ENCODE results near the gene CALML6.

The CALML6 gene

DNA sequence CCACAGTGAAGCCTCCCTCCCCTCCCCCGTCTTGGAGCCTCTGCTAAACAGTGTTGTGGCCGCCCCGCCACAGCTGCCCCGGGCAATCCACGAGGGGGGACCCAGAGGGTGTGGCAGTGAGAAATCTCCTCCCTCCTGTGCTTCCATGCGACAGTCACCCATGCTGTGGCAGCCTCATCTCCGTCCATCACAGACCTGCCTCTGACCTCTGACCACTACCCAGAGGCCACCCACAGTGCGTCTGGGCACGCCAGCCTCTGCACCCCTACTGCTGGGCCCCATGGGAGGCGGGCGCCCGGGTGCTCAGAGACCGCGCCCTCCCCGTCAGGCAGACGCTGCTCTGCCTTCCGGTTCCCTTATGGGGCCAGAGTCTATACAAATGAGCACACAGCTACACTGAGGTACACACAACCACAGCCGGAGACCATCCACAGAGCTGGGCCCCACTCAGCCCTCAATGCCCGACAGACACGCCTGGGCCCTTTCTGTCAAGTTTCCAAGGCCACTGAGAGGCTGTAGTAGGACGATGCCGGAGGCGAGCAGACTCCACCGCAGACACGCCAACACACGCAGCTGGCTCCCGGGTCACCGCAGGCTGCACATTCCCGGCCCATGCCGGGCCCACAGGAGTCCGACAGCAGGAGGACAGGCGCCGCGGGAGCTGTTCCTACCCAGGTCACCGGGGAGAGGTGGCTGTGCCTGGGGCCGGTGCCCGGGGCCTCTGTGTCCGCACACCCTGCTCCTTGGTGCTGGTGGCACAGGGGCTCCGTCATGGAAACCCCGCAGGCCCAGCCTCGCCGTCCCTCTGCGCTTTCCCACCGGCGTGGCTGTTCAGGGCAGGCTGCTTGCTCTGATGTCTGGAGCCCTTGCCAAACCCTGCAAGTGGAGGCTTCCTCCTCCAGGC, 27.9 kb downstream of the CALML6 start:
- no peak for DNase-seq (ENCODE audit: low read depth)

DNA sequence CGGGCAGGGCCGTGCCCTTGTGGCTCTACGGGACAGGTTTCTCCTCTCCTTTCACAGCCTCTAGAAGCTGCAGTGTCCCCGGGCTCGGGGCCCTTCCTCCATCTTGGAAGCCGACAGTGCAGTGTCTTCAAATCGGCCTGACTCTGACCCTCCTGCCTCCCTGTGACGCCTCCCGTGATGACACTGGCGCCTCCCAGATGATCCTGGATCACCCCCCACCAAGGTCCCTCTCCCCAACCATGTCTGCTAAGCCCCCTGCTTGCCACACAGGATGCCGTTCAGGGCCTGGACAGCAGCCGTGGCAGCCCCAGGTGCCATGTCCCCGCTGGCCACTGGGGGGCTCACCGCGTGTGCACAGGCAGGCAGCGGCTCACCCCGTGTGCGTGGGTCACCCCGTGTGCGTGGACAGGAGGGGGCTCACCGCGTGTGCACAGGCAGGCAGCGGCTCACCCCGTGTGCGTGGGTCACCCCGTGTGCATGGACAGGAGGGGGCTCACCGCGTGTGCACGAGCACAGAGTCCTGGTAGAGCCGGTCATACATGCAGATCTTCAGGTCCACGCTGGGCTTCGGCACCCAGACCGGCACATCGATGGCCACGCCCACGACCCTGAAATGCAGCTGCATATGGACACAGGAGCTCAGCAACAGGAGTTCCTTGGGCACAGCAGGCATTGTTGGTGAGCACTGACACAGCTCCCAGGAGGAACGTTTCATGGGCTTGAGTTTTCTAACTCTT, 28.9 kb downstream of the CALML6 start:
- DNase-seq (ENCODE audit: low read depth), result no peak

DNA sequence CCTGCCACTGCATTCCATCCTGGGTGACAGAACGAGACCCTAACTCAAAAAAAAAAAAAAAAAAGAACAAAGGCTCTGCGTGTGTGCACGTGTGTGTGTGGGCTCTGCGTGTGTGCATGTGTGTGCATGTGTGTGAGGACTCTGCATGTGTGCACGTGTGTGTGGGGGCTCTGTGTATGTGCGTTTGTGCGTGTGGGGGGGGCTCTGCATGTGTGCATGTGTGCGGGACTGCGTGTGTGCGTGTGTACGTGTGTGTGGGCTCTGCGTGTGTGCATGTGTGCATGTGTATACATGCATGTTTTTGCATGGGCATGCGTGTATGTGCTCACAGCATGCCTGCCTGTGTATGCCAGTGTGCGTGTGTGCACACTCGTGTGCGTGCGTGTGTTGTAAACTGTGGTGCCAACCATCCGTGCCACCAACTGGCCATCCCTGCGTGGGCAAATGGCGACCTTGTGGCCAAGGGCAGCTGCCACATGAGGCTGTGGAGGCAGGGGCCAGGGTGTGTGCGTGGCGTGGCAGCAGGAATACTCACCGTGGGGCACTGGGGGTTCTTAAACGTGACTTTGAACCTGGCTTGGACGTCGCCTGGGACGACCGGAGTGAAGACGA, 30.8 kb downstream of the CALML6 start:
- no peak for DNase-seq (ENCODE audit: low read depth)

DNA sequence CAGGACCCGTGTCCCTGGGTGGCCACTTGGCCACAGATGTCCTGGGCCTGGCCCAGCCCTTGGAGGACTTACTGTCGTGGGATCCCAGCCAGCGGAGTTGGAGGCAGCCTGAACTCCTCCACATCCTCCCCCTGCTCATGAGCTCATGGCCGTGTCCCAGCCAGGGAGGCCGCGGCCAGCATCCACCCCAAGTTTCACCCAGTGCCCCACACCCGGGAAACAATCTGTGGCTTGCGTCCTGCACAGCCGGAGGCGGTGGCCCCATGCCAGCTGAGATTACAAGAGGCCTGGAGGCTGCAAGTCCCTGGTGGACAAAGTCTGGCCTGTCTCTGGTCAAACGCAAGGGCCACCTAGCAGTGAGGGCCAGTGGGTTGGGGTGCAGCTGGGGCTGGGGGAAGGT, 31.5 kb downstream of the CALML6 start:
- DNase-seq (ENCODE audit: low read depth), result no peak

DNA sequence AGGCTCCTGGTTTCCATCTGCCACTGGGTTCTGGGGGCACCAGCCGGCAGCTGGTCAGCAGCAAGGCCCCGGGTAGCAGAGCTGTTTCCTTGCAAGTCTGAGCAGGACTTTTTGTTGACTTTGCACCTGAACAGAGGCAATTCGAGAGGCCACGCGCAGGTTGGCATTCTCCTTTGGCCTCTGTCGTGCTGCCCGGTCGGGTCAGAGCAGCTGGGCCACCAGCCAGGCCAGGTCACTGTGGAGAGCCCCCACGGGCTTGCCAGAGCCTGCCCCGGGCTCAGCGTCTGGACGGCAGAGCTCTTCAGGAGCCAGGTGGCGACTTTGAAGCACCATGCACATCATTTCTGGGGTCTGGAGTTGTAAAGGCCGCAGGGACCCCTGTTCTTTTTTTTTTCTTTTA, 32.4 kb downstream of the CALML6 start:
- no peak for DNase-seq (ENCODE audit: low read depth)

DNA sequence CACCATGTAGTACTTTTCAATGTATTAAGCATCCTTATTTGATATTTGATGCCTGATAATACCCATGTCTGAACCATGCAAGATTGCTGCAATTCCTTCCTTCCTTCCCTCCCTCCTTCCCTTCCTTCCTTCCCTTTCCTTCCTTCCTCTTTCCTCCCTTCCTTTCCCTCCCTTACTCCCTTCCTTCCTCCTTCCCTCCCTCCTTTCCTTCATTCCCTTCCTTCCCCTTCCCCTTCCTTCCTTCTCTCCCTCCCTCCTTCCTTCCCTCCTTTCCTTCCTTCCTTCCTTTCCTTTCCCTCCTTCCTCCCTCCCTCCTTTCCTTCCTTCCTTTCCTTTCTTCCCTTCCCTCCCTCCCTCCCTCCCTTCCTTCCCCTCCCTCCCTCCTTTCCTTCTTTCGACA, 33.7 kb downstream of the CALML6 start:
- no peak for DNase-seq (ENCODE audit: low read depth)

DNA sequence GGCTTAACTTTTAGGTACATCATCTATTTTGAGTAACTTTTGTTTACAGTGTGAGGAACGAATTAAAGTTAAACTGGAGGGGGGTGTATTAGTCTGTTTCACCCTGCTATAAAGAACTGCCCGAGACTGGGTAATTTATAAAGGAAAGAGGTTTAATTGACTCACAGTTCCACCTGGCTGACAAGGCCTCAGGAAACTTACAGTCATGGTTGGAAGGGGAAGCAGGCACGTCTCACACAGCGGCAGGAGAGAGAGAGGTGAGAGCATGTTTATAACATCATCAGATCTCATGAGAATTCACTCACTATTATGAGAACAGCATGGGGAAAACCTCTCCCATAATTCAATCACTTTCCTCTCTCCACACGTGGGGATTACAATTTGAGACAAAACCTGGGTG, 35.9 kb downstream of the CALML6 start:
- DNase-seq (ENCODE audit: low read depth), result no peak

DNA sequence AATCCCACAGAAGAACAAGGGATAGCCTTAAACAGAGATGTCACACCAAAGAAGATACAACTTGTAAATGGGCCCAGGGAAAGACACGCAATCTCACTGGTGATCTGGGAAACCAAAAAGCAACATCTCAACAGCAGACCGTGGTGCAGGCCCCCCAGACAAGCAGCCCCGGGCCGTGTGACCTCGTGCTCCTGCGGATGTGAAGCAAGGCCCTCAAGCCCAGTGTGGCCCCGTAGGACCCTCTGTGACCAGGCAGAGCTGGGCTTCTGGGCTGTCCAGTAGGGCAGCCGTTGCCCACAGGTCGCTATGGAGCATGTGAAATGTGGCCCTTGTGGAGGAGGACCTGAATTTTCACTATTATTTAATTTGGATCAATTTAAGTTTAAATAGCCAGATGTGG, 39.0 kb downstream of the CALML6 start:
- DNase-seq (ENCODE audit: low read depth), result no peak

DNA sequence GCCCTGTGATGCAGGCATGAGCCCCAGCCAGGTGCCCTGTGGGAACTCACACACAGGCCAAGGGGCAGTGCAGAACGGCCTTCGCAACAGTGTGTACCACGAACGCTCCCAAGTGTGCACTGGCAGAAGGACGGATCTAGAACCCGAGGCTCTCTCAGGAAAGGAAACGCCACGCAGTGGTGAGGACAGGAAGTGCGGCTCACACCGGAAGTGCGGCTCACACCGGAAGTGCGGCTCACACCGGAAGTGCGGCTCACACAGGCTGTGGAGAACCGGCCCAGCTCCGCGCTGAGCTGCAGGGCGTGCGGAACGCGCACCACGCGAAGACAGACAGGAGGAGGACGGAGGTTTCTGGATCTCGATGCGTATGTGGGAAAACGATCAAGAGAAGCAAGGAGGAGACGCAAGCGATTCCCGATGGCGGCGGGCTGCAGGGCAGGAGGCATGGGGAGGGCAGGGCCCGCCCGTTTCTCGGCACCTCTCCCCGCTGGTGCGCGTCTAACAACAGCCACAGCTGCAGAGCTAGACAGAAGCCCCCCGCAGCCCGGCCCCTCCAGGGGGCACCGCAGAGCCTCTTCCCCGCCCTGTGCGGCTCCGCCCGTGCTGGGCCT, 39.9 kb downstream of the CALML6 start:
- DNase-seq (ENCODE audit: low read depth), result no peak

DNA sequence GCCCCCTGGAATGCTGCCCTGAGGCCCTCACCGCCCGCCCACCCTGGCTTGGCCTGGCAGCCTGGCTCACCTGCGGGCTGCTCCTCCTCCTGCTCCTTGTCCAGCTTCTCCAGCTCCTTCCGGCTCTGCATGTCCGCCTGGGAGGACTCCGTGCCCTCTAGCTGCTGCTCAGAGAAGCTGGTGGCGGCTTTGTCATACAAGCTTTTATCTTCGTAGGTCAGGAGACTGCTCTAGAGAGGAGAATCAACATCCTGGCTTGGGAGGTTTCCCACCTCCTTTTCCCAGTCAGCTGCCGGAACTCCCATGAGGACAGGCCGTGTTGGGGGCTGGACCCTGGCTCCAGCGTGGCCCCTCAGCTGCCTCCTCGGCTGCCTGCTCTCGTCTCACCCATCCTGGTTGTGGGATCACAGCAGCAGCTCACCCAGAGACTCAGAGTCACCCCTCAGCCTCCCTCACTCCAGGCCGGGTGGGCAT, 40.6 kb downstream of the CALML6 start:
- DNase-seq (ENCODE audit: low read depth), result no peak

DNA sequence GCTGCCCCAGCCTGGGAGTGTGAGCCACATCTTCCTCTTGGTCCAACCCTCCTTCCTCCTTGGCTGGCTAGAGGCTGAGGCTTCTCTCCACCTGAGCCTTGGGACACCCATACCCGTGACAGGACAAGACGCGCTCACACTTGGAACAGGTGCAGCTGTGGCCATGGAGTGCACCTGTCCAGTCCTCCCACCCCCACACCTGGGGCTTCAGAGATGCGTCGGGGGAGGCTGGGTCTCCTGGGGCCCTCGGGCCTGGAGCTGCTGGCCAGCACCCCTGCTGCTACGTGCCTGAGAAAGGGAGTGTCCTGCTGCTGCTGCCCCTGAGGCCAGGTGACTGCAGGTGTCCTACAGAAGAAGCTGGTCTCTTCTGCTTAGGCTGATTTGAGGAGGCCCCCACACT, 41.0 kb downstream of the CALML6 start:
- DNase-seq (ENCODE audit: low read depth), result no peak

DNA sequence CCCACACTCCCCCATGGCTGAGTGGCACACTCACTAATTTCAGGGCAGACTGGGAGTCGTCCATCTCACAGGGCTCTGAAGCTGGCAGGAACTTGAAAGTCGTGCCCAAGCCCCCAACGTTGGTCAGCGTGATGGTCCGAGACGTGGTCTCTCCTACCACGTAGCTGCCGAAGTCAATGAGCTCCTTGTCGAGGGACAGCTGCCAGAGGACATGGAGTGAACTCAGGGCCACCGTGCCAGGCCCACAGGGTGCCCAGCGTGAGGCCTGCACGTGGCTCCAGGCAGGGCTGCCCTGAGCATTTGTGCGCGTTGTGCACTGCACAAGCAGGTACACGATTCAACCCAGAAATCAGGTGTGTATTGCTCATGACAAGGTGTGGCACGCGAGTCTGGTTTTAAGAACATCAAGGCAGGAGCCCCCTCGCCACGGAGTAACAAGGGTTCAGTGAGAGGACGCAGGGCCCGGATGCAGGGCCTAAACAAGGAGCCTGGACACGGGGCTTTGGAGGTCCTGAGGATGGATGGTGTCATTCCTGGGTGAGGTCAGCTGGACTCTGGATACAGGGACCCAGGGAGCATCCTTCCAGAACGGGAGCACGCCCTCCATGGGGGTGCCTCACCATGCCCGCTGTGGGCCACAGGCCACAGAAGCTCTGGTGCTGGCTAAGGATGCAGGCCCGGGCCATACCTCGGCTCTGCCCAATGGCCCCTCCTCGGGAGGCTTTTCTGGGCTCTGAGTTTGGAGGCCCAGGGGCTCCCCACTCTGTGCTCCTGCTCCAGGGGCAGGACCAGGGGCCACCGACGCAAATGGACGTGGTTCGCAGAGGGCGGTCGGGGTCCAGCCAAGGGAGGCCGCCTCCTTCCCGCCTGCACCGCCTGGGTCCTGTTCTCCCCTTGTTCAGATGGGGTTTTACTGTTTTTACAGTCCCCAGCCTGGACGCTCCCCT, 41.8 kb downstream of the CALML6 start:
- no peak for DNase-seq (ENCODE audit: low read depth)

DNA sequence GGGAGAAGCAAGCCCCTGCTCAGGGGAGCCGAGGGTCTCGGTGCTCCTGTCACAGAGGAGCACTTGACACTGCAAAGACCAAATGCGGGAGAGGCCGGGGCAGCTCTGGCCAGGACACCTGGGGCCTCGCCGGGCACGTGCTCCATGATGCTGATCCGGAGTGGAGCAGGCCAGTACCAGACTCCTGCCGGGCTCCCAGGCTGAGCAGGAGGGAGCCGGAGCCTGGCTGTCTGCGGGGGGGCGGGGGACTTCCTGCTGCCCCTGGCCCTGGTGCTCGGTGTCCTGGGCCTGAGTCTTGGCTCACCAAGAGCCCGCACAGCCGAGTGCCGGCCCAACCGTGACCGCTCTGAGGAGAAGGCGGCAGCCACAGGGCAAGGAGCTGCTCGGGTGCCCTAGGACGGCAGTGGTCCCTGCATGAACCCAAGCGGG, 42.5 kb downstream of the CALML6 start:
- no peak for DNase-seq (ENCODE audit: low read depth)

DNA sequence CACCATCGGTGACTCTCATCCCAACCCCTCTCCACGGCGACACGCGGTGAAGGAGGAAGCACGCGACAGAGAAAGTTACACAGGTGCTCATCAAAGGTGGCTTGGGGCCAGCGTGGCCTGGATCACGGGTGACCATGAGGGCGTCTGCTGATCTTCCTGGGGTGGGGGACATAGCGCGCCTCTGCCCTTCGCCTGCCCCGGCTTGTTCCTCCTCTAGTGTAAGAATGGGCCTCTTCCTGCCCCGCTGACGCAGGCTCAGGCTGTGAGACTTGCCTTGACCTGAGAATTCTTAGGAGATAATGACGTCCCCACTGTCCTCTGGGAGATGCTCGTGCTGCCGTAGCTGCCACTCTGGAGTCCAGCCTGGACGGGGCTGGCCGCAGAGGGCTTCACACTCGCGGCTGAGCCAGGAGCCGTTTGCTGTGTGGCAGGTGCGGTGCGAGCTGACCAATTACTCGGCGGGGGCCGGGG, 43.0 kb downstream of the CALML6 start:
- DNase-seq (ENCODE audit: low read depth), result no peak

DNA sequence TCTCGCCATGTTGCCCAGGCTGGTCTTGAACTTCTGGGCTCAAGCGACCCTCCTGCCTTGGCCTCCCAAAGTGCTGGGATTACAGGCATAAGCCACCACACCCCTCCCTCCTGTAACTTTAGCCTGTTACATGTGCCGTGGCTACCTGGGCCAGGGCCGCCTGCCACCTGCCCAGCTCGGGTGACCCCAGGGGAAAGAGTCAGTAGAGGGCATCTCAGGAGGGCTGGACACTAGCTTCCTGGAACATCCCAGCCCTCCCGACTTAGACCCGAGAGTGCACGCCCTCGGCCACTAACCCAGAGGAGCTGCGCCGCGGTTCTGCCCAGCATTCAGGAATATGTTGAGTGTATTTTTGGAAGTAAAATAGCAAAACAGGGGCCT, 44.4 kb downstream of the CALML6 start:
- no peak for DNase-seq (ENCODE audit: low read depth)

DNA sequence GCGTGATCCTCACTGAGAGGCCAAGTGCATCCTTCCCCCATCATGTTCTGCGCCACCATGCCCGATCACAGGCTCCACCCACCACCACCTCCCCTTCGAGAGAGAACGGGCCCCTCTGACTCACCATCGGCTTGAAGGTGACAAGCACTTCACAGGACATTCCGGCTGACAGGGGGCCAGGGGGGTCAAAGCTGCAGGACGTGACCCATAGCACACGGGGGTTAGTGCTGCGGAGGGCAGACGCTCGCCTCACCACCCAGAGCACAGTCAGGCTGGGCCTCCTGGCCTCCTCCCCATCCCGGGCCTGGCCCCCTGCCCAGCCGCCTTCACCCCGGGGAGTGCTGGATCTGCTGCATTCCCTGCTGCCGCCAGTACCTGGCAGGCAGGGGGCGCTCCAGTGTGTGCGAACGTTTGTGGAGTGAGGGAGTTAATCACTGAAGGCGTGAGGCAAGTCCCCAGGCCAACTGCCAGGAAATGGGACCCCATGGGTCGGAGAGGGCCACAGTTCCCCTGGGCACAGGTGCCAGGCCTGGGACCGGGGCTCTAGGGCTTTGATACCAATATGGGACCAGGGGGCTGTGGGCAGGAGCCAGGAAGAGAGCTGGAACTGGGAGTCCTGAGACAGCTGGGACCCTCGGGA, 44.9 kb downstream of the CALML6 start:
- peak; percentile 18 for DNase-seq (ENCODE audit: low read depth)

DNA sequence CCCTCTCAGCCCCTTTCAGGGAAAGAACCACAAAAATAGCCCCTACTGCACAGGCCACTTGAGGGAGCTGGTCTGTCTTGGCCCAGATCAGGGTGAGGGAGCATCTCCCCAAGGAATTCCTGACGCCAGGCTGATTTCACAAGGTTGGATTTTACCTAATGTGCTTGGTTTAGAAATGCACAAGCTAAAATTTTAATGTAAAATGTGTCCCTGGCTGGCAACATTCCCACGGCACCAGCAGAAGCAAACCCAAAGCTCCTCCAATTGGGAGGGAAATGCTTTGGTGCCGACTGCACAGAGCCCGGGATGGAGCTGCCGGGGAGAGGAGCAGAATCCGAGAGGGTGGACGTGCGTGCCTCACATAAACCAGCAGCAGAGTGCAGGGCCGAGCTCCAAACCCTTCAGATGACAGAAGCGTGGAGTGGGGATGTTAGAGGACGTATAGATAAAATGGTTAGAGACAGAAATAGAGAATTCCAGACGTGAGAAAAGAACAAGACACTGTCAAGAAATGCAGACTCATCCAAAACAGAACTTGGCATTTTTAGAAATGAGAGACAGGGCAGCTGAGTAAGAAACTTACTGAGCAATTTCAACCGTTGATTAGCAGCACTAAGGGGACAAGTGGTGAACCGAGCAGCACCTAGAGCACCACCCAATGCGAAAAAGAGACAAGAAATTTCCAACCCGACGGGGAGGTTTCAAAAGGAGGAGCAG, 45.6 kb downstream of the CALML6 start:
- no peak for DNase-seq (ENCODE audit: low read depth)

DNA sequence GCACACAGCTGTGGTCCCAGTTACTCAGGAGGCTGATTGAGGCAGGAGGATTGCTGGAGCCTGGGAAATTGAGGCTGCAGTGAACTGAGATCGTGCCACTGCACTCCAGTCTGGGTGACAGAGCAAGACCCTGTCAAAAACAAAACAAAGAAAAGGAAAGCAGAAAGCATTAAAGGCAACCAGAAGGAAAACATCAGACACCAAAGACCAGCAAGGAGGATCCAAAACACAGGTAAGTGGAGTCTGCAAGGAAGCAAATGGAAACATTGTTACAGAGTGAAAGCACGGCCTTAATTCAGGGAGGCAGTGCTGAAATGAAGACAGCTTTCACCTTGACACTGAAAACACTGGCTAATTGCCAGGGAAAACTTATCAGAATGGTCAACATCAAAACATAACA, 47.7 kb downstream of the CALML6 start:
- DNase-seq (ENCODE audit: low read depth), result no peak

DNA sequence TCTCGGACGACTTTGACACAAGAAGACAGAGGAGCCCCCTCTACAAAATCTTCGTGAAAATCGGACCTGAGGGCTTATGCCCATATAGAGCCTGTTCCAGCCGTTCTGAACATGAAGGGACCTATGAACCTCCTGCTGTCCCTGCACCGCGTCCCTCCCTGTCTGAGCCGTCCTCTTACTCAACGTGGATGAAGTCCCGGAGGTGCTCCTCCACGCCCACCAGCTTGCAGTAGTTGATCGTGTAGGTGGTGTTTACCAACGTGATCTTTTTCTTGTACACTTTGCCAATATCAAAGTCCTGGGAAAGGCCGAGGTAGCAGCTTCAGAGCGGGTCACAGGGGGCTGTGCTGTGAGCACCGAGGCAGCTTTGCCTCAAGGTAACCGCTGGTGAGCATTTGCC, 48.5 kb downstream of the CALML6 start:
- no peak for DNase-seq (ENCODE audit: low read depth)

DNA sequence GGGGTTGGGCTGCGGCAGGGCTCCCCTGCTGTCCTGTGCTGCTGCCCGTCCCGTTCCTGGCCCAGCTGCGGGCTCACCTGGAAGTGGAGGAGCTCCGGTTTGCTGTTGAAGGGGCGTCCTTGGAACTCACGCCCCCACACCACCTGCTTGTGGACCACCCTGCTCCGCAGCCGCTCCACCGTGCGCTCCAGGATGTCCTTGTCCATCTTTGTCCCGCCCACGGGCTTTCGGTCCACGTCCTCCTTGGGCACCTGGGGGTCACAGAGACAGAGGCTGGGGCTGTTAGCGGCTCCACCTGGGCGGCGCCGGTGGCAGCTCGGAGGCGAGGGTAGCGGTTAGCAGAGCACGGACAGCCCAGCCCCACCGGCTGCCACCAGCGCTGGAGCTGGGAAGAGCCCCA, 49.8 kb downstream of the CALML6 start:
- DNase-seq (ENCODE audit: low read depth), result no peak
